Measurements from ENCODE around the gene OR2C3.
"Not testable (repeated sequence)": the region's sequence is repeated elsewhere in the genome, so short reads cannot be mapped to it uniquely, and the experiment has no call there.

The OR2C3 gene

GRCh38 chr1:247531937-247532336, 4.3 kb downstream of the OR2C3 start:
- Histone ChIP-seq H3K4me3 (ENCODE audit: low read length) (no peak overlapping the region), H3K9me3 (ENCODE audit: insufficient read depth, low read length) (no peaks in the 10 kb centered on the region), H2AFZ (ENCODE audit: low read depth, low read length) (no peak overlapping the region), H3K36me3 (replicated peaks; ENCODE audit: low read depth, low read length) (no peaks in the 10 kb centered on the region), H4K20me1 (ENCODE audit: insufficient read depth, low read length) (no peaks in the 10 kb centered on the region), H3K79me2 (ENCODE audit: low read length) (no peaks in the 10 kb centered on the region), H3K4me1 (ENCODE audit: low read length) (peaks cover 12% of the 10 kb centered on the region), H3K9ac (ENCODE audit: low read length) (no peak overlapping the region), H3K27me3 (ENCODE audit: low read depth, low read length) (peaks cover 6% of the 10 kb centered on the region), H3K4me2 (ENCODE audit: low read length) (no peak overlapping the region), H3K27ac (ENCODE audit: low read length) (no peak overlapping the region)
- TF ChIP-seq EZH2phosphoT487 (IDR thresholded peaks at IDR 0.05; ENCODE audit: low read depth): no peak
- TF ChIP-seq, protein P1, sequence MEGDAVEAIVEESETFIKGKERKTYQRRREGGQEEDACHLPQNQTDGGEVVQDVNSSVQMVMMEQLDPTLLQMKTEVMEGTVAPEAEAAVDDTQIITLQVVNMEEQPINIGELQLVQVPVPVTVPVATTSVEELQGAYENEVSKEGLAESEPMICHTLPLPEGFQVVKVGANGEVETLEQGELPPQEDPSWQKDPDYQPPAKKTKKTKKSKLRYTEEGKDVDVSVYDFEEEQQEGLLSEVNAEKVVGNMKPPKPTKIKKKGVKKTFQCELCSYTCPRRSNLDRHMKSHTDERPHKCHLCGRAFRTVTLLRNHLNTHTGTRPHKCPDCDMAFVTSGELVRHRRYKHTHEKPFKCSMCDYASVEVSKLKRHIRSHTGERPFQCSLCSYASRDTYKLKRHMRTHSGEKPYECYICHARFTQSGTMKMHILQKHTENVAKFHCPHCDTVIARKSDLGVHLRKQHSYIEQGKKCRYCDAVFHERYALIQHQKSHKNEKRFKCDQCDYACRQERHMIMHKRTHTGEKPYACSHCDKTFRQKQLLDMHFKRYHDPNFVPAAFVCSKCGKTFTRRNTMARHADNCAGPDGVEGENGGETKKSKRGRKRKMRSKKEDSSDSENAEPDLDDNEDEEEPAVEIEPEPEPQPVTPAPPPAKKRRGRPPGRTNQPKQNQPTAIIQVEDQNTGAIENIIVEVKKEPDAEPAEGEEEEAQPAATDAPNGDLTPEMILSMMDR (IDR thresholded peaks at IDR 0.05; ENCODE audit: low read depth, low read length): peak; percentile 54

GRCh38 chr1:247530785-247531184, 5.5 kb downstream of the OR2C3 start:
- Histone ChIP-seq H3K4me1 (ENCODE audit: low read length) (peaks cover 11% of the 10 kb centered on the region), H3K4me3 (ENCODE audit: low read length) (no peak overlapping the region), H3K36me3 (replicated peaks; ENCODE audit: low read depth, low read length) (no peaks in the 10 kb centered on the region), H3K9me3 (ENCODE audit: insufficient read depth, low read length) (no peaks in the 10 kb centered on the region), H3K4me2 (ENCODE audit: low read length) (no peak overlapping the region), H3K27me3 (ENCODE audit: low read depth, low read length) (peaks cover 12% of the 10 kb centered on the region), H4K20me1 (ENCODE audit: insufficient read depth, low read length) (no peaks in the 10 kb centered on the region), H3K79me2 (ENCODE audit: low read length) (no peaks in the 10 kb centered on the region), H3K9ac (ENCODE audit: low read length) (no peak overlapping the region), H2AFZ (ENCODE audit: low read depth, low read length) (no peak overlapping the region), H3K27ac (ENCODE audit: low read length) (no peak overlapping the region)
- TF ChIP-seq, protein P1 (IDR thresholded peaks at IDR 0.05; ENCODE audit: low read depth, low read length): no peak

DNA sequence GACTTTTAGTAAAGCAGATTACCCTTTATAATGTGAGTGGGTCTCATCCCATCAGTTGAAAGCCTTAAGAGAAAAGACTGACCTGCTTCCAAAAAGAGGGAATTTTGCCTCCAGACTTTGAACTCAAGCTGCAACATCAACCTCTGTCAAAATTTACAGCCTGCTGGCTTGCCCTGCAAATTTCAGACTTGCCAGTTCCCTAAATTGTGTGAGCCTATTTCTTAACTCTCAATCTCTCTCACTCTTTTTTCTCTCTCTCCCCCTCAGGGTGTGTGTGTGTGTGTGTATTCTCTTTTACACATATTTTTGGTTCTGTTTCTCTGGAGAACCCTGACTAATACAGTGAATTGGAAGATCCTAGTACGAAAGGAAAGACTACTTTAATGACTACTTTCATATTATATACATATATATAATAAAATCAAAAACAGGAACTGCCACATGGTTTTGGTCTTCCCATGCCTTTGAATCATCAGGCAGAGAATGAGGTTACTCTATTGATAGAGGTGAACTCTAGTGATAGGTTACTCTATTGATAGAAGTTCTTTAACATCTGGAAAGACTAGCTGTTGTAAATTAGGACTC, 6.4 kb downstream of the OR2C3 start:
- H3K27ac ChIP-seq (ENCODE audit: low read length): no peak overlapping the region
- peaks cover 6% of the 10 kb centered on the region for H3K4me1 ChIP-seq (ENCODE audit: low read length)
- no peaks in the 10 kb centered on the region for H3K9me3 ChIP-seq (ENCODE audit: insufficient read depth, low read length)
- no peak overlapping the region for H3K4me3 ChIP-seq (ENCODE audit: low read length)
- no peaks in the 10 kb centered on the region for H3K36me3 ChIP-seq (replicated peaks; ENCODE audit: low read depth, low read length)
- no peak overlapping the region for H2AFZ ChIP-seq (ENCODE audit: low read depth, low read length)
- peaks cover 20% of the 10 kb centered on the region for H3K27me3 ChIP-seq (ENCODE audit: low read depth, low read length)
- H3K4me2 ChIP-seq (ENCODE audit: low read length): no peak overlapping the region
- H4K20me1 ChIP-seq (ENCODE audit: insufficient read depth, low read length): no peaks in the 10 kb centered on the region
- no peak overlapping the region for H3K9ac ChIP-seq (ENCODE audit: low read length)
- no peaks in the 10 kb centered on the region for H3K79me2 ChIP-seq (ENCODE audit: low read length)
- no peak for TF ChIP-seq EZH2phosphoT487 (IDR thresholded peaks at IDR 0.05; ENCODE audit: low read depth)
- TF ChIP-seq, protein P1 (IDR thresholded peaks at IDR 0.05; ENCODE audit: low read depth, low read length): no peak

GRCh38 chr1:247528812-247529474, 7.3 kb downstream of the OR2C3 start:
- H3K4me1 ChIP-seq (ENCODE audit: low read length): peaks cover 6% of the 10 kb centered on the region
- no peaks in the 10 kb centered on the region for H3K36me3 ChIP-seq (replicated peaks; ENCODE audit: low read depth, low read length)
- no peaks in the 10 kb centered on the region for H3K9me3 ChIP-seq (ENCODE audit: insufficient read depth, low read length)
- peaks cover 27% of the 10 kb centered on the region for H3K27me3 ChIP-seq (ENCODE audit: low read depth, low read length)
- no peak overlapping the region for H3K4me2 ChIP-seq (ENCODE audit: low read length)
- H3K27ac ChIP-seq (ENCODE audit: low read length): no peak overlapping the region
- H3K79me2 ChIP-seq (ENCODE audit: low read length): no peaks in the 10 kb centered on the region
- TF ChIP-seq EZH2phosphoT487 (IDR thresholded peaks at IDR 0.05; ENCODE audit: low read depth): no peak
- TF ChIP-seq, protein P1 (IDR thresholded peaks at IDR 0.05; ENCODE audit: low read depth, low read length): no peak
- no peak overlapping the region for H3K4me3 ChIP-seq (ENCODE audit: low read length)
- H3K9ac ChIP-seq (ENCODE audit: low read length): no peak overlapping the region
- no peak overlapping the region for H2AFZ ChIP-seq (ENCODE audit: low read depth, low read length)
- no peaks in the 10 kb centered on the region for H4K20me1 ChIP-seq (ENCODE audit: insufficient read depth, low read length)

DNA sequence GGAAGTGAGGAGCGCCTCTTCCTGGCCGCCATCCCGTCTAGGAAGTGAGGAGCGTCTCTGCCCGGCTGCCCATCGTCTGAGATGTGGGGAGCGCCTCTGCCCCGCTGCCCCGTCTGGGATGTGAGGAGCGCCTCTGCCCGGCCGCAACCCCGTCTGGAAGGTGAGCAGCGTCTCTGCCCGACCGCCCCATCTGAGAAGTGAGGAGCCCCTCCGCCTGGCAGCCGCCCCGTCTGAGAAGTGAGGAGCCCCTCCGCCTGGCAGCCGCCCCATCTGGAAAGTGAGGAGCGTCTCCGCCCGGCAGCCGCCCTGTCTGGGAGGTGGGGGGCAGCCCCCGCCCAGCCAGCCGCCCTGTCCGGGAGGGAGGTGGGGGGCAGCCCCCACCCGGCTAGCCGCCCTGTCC, 14.4 kb downstream of the OR2C3 start:
- not testable (repeated sequence) for H3K27ac ChIP-seq (ENCODE audit: low read length); H3K4me2 ChIP-seq (ENCODE audit: low read length); H3K9me3 ChIP-seq (ENCODE audit: insufficient read depth, low read length); H4K20me1 ChIP-seq (ENCODE audit: insufficient read depth, low read length); H2AFZ ChIP-seq (ENCODE audit: low read depth, low read length); H3K4me3 ChIP-seq (ENCODE audit: low read length); H3K4me1 ChIP-seq (ENCODE audit: low read length); H3K79me2 ChIP-seq (ENCODE audit: low read length); H3K36me3 ChIP-seq (replicated peaks; ENCODE audit: low read depth, low read length); H3K9ac ChIP-seq (ENCODE audit: low read length)
- peaks cover 25% of the 10 kb centered on the region for H3K27me3 ChIP-seq (ENCODE audit: low read depth, low read length)

All from OCI-LY3 (cell line).